Loucy (cell line): ENCODE results near the gene FYN.

Source experiments
- H2AFZ ChIP-seq: fragments of 200-600 bp; sonication (generic); 2 replicates; pipeline ENCODE4 v1.6.0; 2016; ENCODE audit warnings: antibody characterized with exemption, mild to moderate bottlenecking, low read length, moderate library complexity
- H3F3A ChIP-seq: fragments of 200-600 bp; 2 replicates; pipeline ENCODE4 v1.6.0; 2016; ENCODE audit warnings: antibody characterized with exemption, low read depth, mild to moderate bottlenecking
- H3K27me3 ChIP-seq: fragments of 200-600 bp; sonication (generic); 2 replicates; pipeline ENCODE4 v1.6.1; 2014; ENCODE audit warnings: low read length, mild to moderate bottlenecking; ENCODE audit not compliant: insufficient read depth, poor library complexity, severe bottlenecking
- H3K36me3 ChIP-seq: fragments of 200-600 bp; sonication (generic); 2 replicates; pipeline ENCODE4 v1.6.1; 2016; ENCODE audit warnings: low read length; ENCODE audit not compliant: insufficient read depth
- H3K4me1 ChIP-seq: fragments of 200-600 bp; sonication (generic); 2 replicates; pipeline ENCODE4 v1.5.1; 2014; ENCODE audit warnings: low read length, mild to moderate bottlenecking; ENCODE audit not compliant: insufficient read depth, poor library complexity, severe bottlenecking
- H3K4me2 ChIP-seq: fragments of 200-600 bp; sonication (generic); 2 replicates; pipeline ENCODE4 v1.6.0; 2014; ENCODE audit warnings: antibody characterized with exemption, low read length, low read depth, mild to moderate bottlenecking; ENCODE audit not compliant: poor library complexity, severe bottlenecking
- H3K4me3 ChIP-seq: fragments of 200-600 bp; sonication (generic); 2 replicates; pipeline ENCODE4 v1.5.1; 2014; ENCODE audit warnings: low read length, mild to moderate bottlenecking, mixed read lengths; ENCODE audit not compliant: poor library complexity, severe bottlenecking
- H3K79me2 ChIP-seq: fragments of 200-600 bp; sonication (generic); 2 replicates; pipeline ENCODE4 v1.6.1; 2014; ENCODE audit warnings: low read length; ENCODE audit not compliant: insufficient read depth
- H3K9ac ChIP-seq: fragments of 200-600 bp; sonication (generic); 2 replicates; pipeline ENCODE4 v1.6.0; 2014; ENCODE audit warnings: mild to moderate bottlenecking, low read depth, low read length, moderate library complexity; ENCODE audit not compliant: poor library complexity, severe bottlenecking
- H3K9me2 ChIP-seq: fragments of 200-600 bp; sonication (generic); replicated peaks from 2 replicates; pipeline ENCODE4 v1.6.1; 2016; ENCODE audit warnings: low read depth, low read length, mixed read lengths
- H3K9me3 ChIP-seq: fragments of 200-600 bp; sonication (generic); 2 replicates; pipeline ENCODE4 v1.6.1; 2014; ENCODE audit warnings: mild to moderate bottlenecking, antibody characterized with exemption, low read length, low read depth; ENCODE audit not compliant: insufficient read depth
- H4K20me1 ChIP-seq: fragments of 200-600 bp; sonication (generic); 2 replicates; pipeline ENCODE4 v1.6.0; 2014; ENCODE audit warnings: antibody characterized with exemption, low read length, mild to moderate bottlenecking; ENCODE audit not compliant: insufficient read depth, poor library complexity, severe bottlenecking
- EZH2phosphoT487 ChIP-seq: fragments of 200-600 bp; IDR thresholded peaks from 2 replicates; pipeline ENCODE4 v1.6.1; 2018; ENCODE audit warnings: antibody characterized with exemption, mild to moderate bottlenecking, moderate library complexity, borderline replicate concordance
- TF ChIP-seq, protein P1 (sequence below): fragments of 200-600 bp; sonication (generic); conservative IDR thresholded peaks from 2 replicates; pipeline ENCODE4 v1.5.1; 2014; ENCODE audit warnings: mild to moderate bottlenecking, antibody characterized with exemption, low read length

Gene FYN

DNA sequence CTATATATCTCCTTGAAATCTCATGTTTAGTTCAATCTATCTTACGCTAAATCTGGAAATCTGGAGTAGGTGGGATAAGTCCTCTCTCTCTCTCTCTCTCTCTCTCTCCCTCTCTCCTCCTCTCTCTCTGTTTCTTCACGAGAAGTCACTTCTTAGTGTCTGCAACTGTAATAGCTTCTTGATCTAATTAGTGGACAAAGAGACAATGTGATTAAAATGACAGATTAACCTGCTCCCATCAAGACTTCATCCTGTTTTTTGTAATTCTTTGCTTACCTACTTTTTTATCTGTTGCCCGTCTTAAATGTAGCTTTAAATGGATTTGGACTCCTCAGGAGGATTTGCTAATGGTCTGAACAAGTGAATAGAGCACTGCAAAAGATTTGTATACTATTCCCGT lies 2.5 kb upstream of the FYN start:
- TF ChIP-seq EZH2phosphoT487: no peak
- TF ChIP-seq, protein P1, sequence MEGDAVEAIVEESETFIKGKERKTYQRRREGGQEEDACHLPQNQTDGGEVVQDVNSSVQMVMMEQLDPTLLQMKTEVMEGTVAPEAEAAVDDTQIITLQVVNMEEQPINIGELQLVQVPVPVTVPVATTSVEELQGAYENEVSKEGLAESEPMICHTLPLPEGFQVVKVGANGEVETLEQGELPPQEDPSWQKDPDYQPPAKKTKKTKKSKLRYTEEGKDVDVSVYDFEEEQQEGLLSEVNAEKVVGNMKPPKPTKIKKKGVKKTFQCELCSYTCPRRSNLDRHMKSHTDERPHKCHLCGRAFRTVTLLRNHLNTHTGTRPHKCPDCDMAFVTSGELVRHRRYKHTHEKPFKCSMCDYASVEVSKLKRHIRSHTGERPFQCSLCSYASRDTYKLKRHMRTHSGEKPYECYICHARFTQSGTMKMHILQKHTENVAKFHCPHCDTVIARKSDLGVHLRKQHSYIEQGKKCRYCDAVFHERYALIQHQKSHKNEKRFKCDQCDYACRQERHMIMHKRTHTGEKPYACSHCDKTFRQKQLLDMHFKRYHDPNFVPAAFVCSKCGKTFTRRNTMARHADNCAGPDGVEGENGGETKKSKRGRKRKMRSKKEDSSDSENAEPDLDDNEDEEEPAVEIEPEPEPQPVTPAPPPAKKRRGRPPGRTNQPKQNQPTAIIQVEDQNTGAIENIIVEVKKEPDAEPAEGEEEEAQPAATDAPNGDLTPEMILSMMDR: no peak
- Histone ChIP-seq H3K36me3 (no peaks in the 10 kb centered on the region), H3K79me2 (peaks cover 20% of the 10 kb centered on the region), H3K4me3 (no peak overlapping the region), H3K4me1 (peaks cover 16% of the 10 kb centered on the region), H2AFZ (no peak overlapping the region), H3K27me3 (no peaks in the 10 kb centered on the region), H3K9me3 (no peaks in the 10 kb centered on the region), H3F3A (peaks cover 6% of the 10 kb centered on the region; the same call in 1 of the 2 replicates), H3K9me2 (no peaks in the 10 kb centered on the region), H3K4me2 (no peak overlapping the region), H3K9ac (no peak overlapping the region), H4K20me1 (peaks cover 8% of the 10 kb centered on the region)

DNA sequence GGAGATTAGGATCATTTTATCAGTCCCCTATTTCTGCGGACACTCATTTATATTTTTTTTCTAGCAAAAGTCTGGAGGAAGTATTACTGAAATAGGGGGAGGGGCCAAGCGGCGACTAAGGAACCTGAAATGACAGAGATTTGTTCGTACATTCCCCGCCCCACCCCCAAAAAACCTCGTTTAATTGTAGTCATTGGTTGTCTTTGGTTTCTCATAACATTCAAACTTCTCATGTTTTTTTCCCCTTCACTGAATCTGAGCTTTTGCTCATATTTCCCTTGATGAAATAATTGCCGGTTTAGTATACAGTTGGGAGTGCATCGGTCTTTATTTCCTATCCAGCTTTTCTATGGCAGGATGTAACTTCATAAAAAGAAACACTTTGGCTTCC lies 768 bp upstream of the FYN start:
- Histone ChIP-seq H3F3A (peaks cover 6% of the 10 kb centered on the region; the same call in 1 of the 2 replicates), H3K4me2 (peak overlapping the region; percentile 94), H3K4me1 (peaks cover 34% of the 10 kb centered on the region), H3K9me3 (no peaks in the 10 kb centered on the region), H3K9ac (peak overlapping the region; percentile 61), H3K36me3 (no peaks in the 10 kb centered on the region), H2AFZ (peak overlapping the region; percentile 95), H4K20me1 (peaks cover 25% of the 10 kb centered on the region), H3K27me3 (no peaks in the 10 kb centered on the region), H3K4me3 (peak overlapping the region; percentile 83), H3K9me2 (no peaks in the 10 kb centered on the region), H3K79me2 (peaks cover 37% of the 10 kb centered on the region)
- no peak for TF ChIP-seq EZH2phosphoT487
- TF ChIP-seq, protein P1: no peak

DNA sequence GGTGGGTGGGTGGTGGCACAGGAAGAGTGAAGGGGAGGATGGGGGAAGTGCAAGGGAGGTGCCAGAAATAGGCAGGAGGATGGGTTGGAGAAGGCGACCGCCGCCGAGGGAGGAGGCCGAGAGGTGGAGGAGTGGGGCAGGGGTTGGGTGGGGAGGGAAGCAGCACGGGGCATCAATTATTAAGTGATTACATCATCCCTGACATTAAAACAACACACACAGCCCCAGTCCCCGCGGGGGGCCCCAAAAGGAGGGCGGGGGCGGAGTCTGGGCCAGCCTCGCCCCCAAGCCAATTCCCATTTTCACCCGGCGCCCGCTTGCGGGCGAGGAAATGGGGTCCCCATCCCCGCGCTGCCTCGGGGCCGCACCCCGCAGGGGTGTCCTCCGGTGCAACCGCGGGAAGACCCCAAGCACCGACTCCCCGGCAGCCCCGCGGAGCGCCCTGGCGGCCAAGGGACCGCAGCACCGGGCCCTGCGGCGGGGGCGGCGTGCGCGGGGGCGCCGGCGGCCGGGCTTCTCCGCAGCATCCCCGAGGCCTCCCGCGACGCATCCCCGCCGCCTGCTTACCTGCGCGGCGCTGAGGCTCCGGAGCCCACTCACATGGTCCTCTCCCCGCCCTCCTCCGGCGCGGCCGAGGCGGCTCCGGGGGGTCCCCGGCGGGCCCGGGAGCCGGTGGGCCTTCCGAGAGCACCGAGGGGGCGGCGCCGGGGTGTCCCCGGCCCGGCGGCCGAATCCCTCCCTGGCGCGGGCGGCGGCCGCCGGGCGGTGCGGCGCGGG lies 663 bp downstream of the FYN start:
- H3K36me3 ChIP-seq: no peaks in the 10 kb centered on the region
- peaks cover 39% of the 10 kb centered on the region for H4K20me1 ChIP-seq
- H3K9me2 ChIP-seq: no peaks in the 10 kb centered on the region
- peaks cover 52% of the 10 kb centered on the region for H3K79me2 ChIP-seq
- H3K9me3 ChIP-seq: no peaks in the 10 kb centered on the region
- H3K9ac ChIP-seq: peak overlapping the region; percentile 73
- H3K4me3 ChIP-seq: peak overlapping the region; percentile 83
- no peak for TF ChIP-seq EZH2phosphoT487
- TF ChIP-seq, protein P1: no peak; the same call in 1 of the 2 replicates
- H3K4me2 ChIP-seq: peak overlapping the region; percentile 86
- no peaks in the 10 kb centered on the region for H3K27me3 ChIP-seq
- 0 out of 2 replicates have a peak overlapping the region, but pooled peaks have one; percentile 50 for H2AFZ ChIP-seq
- peaks cover 47% of the 10 kb centered on the region for H3K4me1 ChIP-seq
- H3F3A ChIP-seq: peaks cover 6% of the 10 kb centered on the region; the same call in 1 of the 2 replicates
